Measurements from ENCODE around the gene USP47.

Gene USP47

GRCh38 chr11:11982975-11983374, 141.2 kb downstream of the USP47 start:
- no peak for DNase-seq

GRCh38 chr11:11983427-11983826, 141.7 kb downstream of the USP47 start:
- DNase-seq, result no peak

GRCh38 chr11:11984563-11984962, 142.8 kb downstream of the USP47 start:
- DNase-seq, result no peak

GRCh38 chr11:11985016-11985715, 143.4 kb downstream of the USP47 start:
- no peak for DNase-seq

- DNase-seq, result no peak
These were observed 144.5 kb downstream of the USP47 start for GRCh38 chr11:11985954-11986949.

GRCh38 chr11:11987503-11988022, 145.8 kb downstream of the USP47 start:
- DNase-seq, result peak; percentile 12

- no peak for DNase-seq
These were observed 146.4 kb downstream of the USP47 start for GRCh38 chr11:11988099-11988651.

- no peak for DNase-seq
These were observed 147.0 kb downstream of the USP47 start for GRCh38 chr11:11988681-11989261.

GRCh38 chr11:11989774-11990744, 148.3 kb downstream of the USP47 start:
- no peak for DNase-seq

GRCh38 chr11:11992257-11993212, 150.8 kb downstream of the USP47 start:
- DNase-seq, result no peak

GRCh38 chr11:11993839-11994238, 152.1 kb downstream of the USP47 start:
- DNase-seq, result no peak

- peak; percentile 28 for DNase-seq
These were observed 153.8 kb downstream of the USP47 start for GRCh38 chr11:11995601-11996000.

GRCh38 chr11:11996321-11997048, 154.7 kb downstream of the USP47 start:
- no peak for DNase-seq

GRCh38 chr11:11997049-11997322, 155.2 kb downstream of the USP47 start:
- no peak for DNase-seq

GRCh38 chr11:11998091-11998781, 156.5 kb downstream of the USP47 start:
- no peak for DNase-seq

GRCh38 chr11:12001186-12001585, 159.4 kb downstream of the USP47 start:
- no peak for DNase-seq

- no peak for DNase-seq
These were observed 161.6 kb downstream of the USP47 start for GRCh38 chr11:12003336-12003735.

GRCh38 chr11:12003815-12004214, 162.0 kb downstream of the USP47 start:
- DNase-seq, result no peak

GRCh38 chr11:12005061-12005460, 163.3 kb downstream of the USP47 start:
- DNase-seq, result no peak
